ENCODE results near the gene HTR3A. TPM values are rescaled to one million over a fixed set of nuclear protein-coding genes. Genes with fewer than 3 reads are reported as not detected.

Gene HTR3A
- not detected in 2 replicates for total RNA-seq (2011; cell fraction: chromatin; rRNA removed; ENCODE audit: low replicate concordance)
- not detected in 2 replicates for total RNA-seq (2011; cell fraction: nucleolus; rRNA removed)
- not detected in 2 replicates for total RNA-seq (2011; cell fraction: nucleoplasm; rRNA removed)
- total RNA-seq (2014; rRNA removed) (not detected in 2 replicates), total RNA-seq (2014; rRNA removed; fragmentation: Illumina TruSeq; extraction: Trizol) (not detected in 2 replicates), total RNA-seq (2015; rRNA removed; fragmentation: Illumina TruSeq; extraction: Trizol) (not detected in 2 replicates), total RNA-seq (2021) (not detected in 2 replicates), polyA plus RNA-seq (2011; rRNA removed) (not detected in 2 replicates), polyA plus RNA-seq (2014; fragmentation: Illumina TruSeq; extraction: Trizol) (not detected in 2 replicates), polyA plus RNA-seq (2014; fragmentation: Nextera tagmentation; extraction: Ambion mirVana) (not detected), polyA plus RNA-seq (2014; rRNA removed) (not detected in 2 replicates), polyA minus RNA-seq (2011; rRNA and poly(A)+ RNA removed) (not detected in 2 replicates), Bru-seq, nascent RNA (not detected), BruChase-seq, experiment 1, labeled RNA remaining after a 2-hour chase (not detected), BruChase-seq, experiment 2, labeled RNA remaining after a 6-hour chase (not detected)
- not detected in 2 replicates for polyA plus RNA-seq (2011; cell fraction: cytosol; rRNA removed)
- polyA plus RNA-seq (2011; cell fraction: nucleus; rRNA removed) = not detected in 2 replicates
- polyA plus RNA-seq (2012) = not detected in 2 replicates
- not detected in 2 replicates for polyA minus RNA-seq (2011; cell fraction: cytosol; rRNA and poly(A)+ RNA removed)
- not detected in 2 replicates for polyA minus RNA-seq (2011; cell fraction: nucleus; rRNA and poly(A)+ RNA removed)
- long read RNA-seq, experiment 1 = 0 reads
- long read RNA-seq, experiment 2 = 0 reads
- long read RNA-seq, experiment 3 = 0 reads

GRCh38 chr11:113974741-113975470 lies at the start of gene HTR3A:
HTR3A (plus strand) TSS chr11:113975108; CDS start chr11:113975326, 218 bp downstream.
- Histone ChIP-seq H3K27ac (ENCODE audit: extremely low read depth, low read depth, low read length) (no peak within 1 kb of the TSS), H3K4me1 (replicated peaks in 1 of 2; ENCODE audit: control insufficient read depth in 2 of 2, insufficient read depth in 2 of 2, low read length in 2 of 2) (peaks cover 0 to 7% of the 10 kb centered on the region in 2 experiments; a peak in 2 of 5 replicates), H3K79me2 (ENCODE audit: control insufficient read depth, insufficient read depth, low read length) (no peaks in the 10 kb centered on the region), H3K4me3 (no peak within 1 kb of the TSS), H3K9me3 (replicated peaks; ENCODE audit: control insufficient read depth, insufficient read depth, low read depth, low read length) (no peaks in the 10 kb centered on the region), H3K36me3 (ENCODE audit: control insufficient read depth, insufficient read depth, low read length) (no peaks in the 10 kb centered on the region), H4K20me1 (replicated peaks; ENCODE audit: control insufficient read depth, insufficient read depth, low read length) (0 out of 2 replicates have a peak, but pooled peaks cover 9% of the 10 kb centered on the region), H3K4me2 (ENCODE audit: insufficient read depth, low read length) (no peak within 1 kb of the TSS), H3K27me3 (ENCODE audit: control insufficient read depth in 2 of 2, insufficient read depth in 2 of 2, low read length in 2 of 2) (peaks cover 22 to 77% of the 10 kb centered on the region in 2 experiments), H3K9me1 (ENCODE audit: control insufficient read depth, insufficient read depth, low read length) (no peaks in the 10 kb centered on the region), H3K9ac (ENCODE audit: insufficient read depth in 1 of 2, low read depth in 2 of 2, low read length in 2 of 2) (peak within 1 kb of the TSS in 1 of 2 experiments; percentile 42; a peak in 1 of 4 replicates), H2AFZ (ENCODE audit: low read depth, low read length) (no peak within 1 kb of the TSS)
- DNase-seq (ENCODE audit: extremely low read depth in 1 of 4, low spot score in 3 of 4) = peak; percentile 48 to 72 (median 60)
- ATAC-seq = peak; percentile 94
- intact Hi-C loops (cut with micrococcal nuclease) = loop anchor here (10.0 kb wide), 1 partner anchor 170 kb away; no protein-coding TSS in a partner anchor
- under 1% methylated on average over 10 of the region's 12 CpGs for WGBS (ENCODE audit: insufficient coverage, low coverage, missing lambda C conversion rate)
- no peak for FAIRE-seq
- in situ Hi-C loops (cut with MboI) = no loop called here
- ChIA-PET POLR2A (interaction anchor here (1.0 to 1.1 kb wide), 2 partner anchors 8 to 9 kb away, joined by 3 to 4 read pairs; no protein-coding TSS in a partner anchor), CTCF (ENCODE audit: low intra/inter-chr PET ratio) (no interaction called here)
- no TSS peak for BruUV-seq (replicated peaks)
- TF ChIP-seq ZC3H11A (IDR thresholded peaks at IDR 0.05; ENCODE audit: low read depth, low read length) = no peak
- TF ChIP-seq HDAC2 (IDR thresholded peaks at IDR 0.05) = no peak
- TF ChIP-seq ZNF316 (IDR thresholded peaks at IDR 0.05) = no peak
- TF ChIP-seq ATF7 (IDR thresholded peaks at IDR 0.05) = peak; percentile 49
- TF ChIP-seq ZNF76 (CRISPR knock-in tag; IDR thresholded peaks at IDR 0.05; ENCODE audit: borderline replicate concordance) = no peak
- peak in 1 of 2 experiments; percentile 36 for TF ChIP-seq E2F6 (IDR thresholded peaks at IDR 0.05; ENCODE audit: borderline replicate concordance in 1 of 2, extremely low read depth in 1 of 2, insufficient read depth in 1 of 2, insufficient read length in 1 of 2, low read depth in 1 of 2, low read length in 1 of 2, poor library complexity in 1 of 2, severe bottlenecking in 1 of 2)
- no peak for TF ChIP-seq ZZZ3 (IDR thresholded peaks at IDR 0.05)
- no peak for TF ChIP-seq DMBX1 (CRISPR knock-in tag; IDR thresholded peaks at IDR 0.05; ENCODE audit: borderline replicate concordance)
- TF ChIP-seq NFIC (IDR thresholded peaks at IDR 0.05) = peak; percentile 90
- no peak for TF ChIP-seq FOXA1 (IDR thresholded peaks at IDR 0.05; ENCODE audit: borderline replicate concordance)
- TF ChIP-seq SRF (CRISPR knock-in tag; IDR thresholded peaks at IDR 0.05) = no peak
- TF ChIP-seq L3MBTL2 (IDR thresholded peaks at IDR 0.05) = peak; percentile 34; the same call in 1 of the 2 replicates
- TF ChIP-seq TFAP4 (CRISPR knock-in tag; IDR thresholded peaks at IDR 0.05; ENCODE audit: borderline replicate concordance) = peak; percentile 66; the same call in 1 of the 2 replicates
- no peak for TF ChIP-seq SMAD4 (CRISPR knock-in tag; conservative IDR thresholded peaks at IDR 0.05)
- no peak for TF ChIP-seq MYC (IDR thresholded peaks at IDR 0.05; ENCODE audit: low read depth, low read length)
- no peak for TF ChIP-seq MYC (CRISPR knock-in tag; IDR thresholded peaks at IDR 0.05; ENCODE audit: borderline replicate concordance, low read depth)
- TF ChIP-seq ZNF24 (IDR thresholded peaks at IDR 0.05) = peak; percentile 28; the same call in 1 of the 2 replicates
